ENCODE measurements around the gene H1-8. TPM values are rescaled to one million over a fixed set of nuclear protein-coding genes. Genes with fewer than 3 reads are reported as not detected.

Gene H1-8
- total RNA-seq, 1 donor from 2014 or later = not detected

- DNase-seq (ENCODE audit: low read depth) = no peak
- no peaks in the 10 kb centered on the region for H3K36me3 ChIP-seq (ENCODE audit: control insufficient read depth, insufficient read depth, low read length)
- no peak overlapping the region for H3K4me3 ChIP-seq (ENCODE audit: low read depth, low read length)
- no peak for TF ChIP-seq CTCF (IDR thresholded peaks at IDR 0.05; ENCODE audit: insufficient read depth, low read length, poor library complexity, severe bottlenecking)
- no peaks in the 10 kb centered on the region for H3K27me3 ChIP-seq (ENCODE audit: control insufficient read depth, insufficient read depth, low read length)
Observed at GRCh38 chr3:129526121-129526900, 16.7 kb upstream of the H1-8 start.

GRCh38 chr3:129527262-129527661, 15.7 kb upstream of the H1-8 start:
- no peak for TF ChIP-seq CTCF (IDR thresholded peaks at IDR 0.05; ENCODE audit: insufficient read depth, low read length, poor library complexity, severe bottlenecking)
- DNase-seq (ENCODE audit: low read depth) = no peak
- Histone ChIP-seq H3K4me3 (ENCODE audit: low read depth, low read length) (no peak overlapping the region), H3K27me3 (ENCODE audit: control insufficient read depth, insufficient read depth, low read length) (no peaks in the 10 kb centered on the region), H3K36me3 (ENCODE audit: control insufficient read depth, insufficient read depth, low read length) (no peaks in the 10 kb centered on the region)

- no peaks in the 10 kb centered on the region for H3K27me3 ChIP-seq (ENCODE audit: control insufficient read depth, insufficient read depth, low read length)
- DNase-seq (ENCODE audit: low read depth) = no peak
- no peaks in the 10 kb centered on the region for H3K36me3 ChIP-seq (ENCODE audit: control insufficient read depth, insufficient read depth, low read length)
- TF ChIP-seq CTCF (IDR thresholded peaks at IDR 0.05; ENCODE audit: insufficient read depth, low read length, poor library complexity, severe bottlenecking) = no peak
- H3K4me3 ChIP-seq (ENCODE audit: low read depth, low read length) = no peak within 1 kb of the TSS
Observed at GRCh38 chr3:129528589-129529100, 14.3 kb upstream of the H1-8 start, which contains the start of gene RHO. Gene RHO, plus strand, starts transcription at chr3:129528639. Its CDS starts 95 bp downstream, at chr3:129528734.

GRCh38 chr3:129529436-129530210, 13.4 kb upstream of the H1-8 start:
- no peak overlapping the region for H3K4me3 ChIP-seq (ENCODE audit: low read depth, low read length)
- no peak for TF ChIP-seq CTCF (IDR thresholded peaks at IDR 0.05; ENCODE audit: insufficient read depth, low read length, poor library complexity, severe bottlenecking)
- H3K36me3 ChIP-seq (ENCODE audit: control insufficient read depth, insufficient read depth, low read length) = no peaks in the 10 kb centered on the region
- no peak for DNase-seq (ENCODE audit: low read depth)
- no peaks in the 10 kb centered on the region for H3K27me3 ChIP-seq (ENCODE audit: control insufficient read depth, insufficient read depth, low read length)

GRCh38 chr3:129530251-129530791, 12.7 kb upstream of the H1-8 start:
- no peak overlapping the region for H3K4me3 ChIP-seq (ENCODE audit: low read depth, low read length)
- TF ChIP-seq CTCF (IDR thresholded peaks at IDR 0.05; ENCODE audit: insufficient read depth, low read length, poor library complexity, severe bottlenecking) = no peak
- DNase-seq (ENCODE audit: low read depth) = no peak
- H3K36me3 ChIP-seq (ENCODE audit: control insufficient read depth, insufficient read depth, low read length) = no peaks in the 10 kb centered on the region
- no peaks in the 10 kb centered on the region for H3K27me3 ChIP-seq (ENCODE audit: control insufficient read depth, insufficient read depth, low read length)

Data from kidney epithelial cell (primary cell).